ENCODE measurements around the gene GMEB2.
"Not testable (repeated sequence)": the region's sequence is repeated elsewhere in the genome, so short reads cannot be mapped to it uniquely, and the experiment has no call there.

The GMEB2 gene

GRCh38 chr20:63587256-63587655, 39.6 kb downstream of the GMEB2 start:
- no peak for DNase-seq

DNA sequence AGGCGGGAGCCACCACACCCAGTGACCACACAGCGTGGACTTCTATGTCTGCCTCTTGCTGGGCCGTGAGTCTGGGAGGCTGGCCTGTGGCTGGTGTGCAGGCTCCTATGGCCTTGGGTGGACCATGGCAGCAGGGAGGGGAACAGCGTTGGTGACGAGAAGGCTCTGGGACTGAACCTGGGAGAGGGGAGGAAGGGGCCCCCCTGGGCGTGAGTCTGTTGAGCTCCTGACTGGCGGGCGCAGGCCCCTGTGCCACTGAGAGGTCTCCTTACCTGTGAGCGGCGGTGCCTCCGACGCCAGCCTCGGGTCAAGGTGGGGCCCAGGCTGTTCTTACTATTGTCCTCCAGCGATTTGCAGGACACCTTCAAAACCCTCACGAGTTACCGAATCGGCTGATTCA, 40.1 kb downstream of the GMEB2 start:
- DNase-seq: no peak

GRCh38 chr20:63585616-63586565, 41.0 kb downstream of the GMEB2 start:
- DNase-seq: no peak

DNA sequence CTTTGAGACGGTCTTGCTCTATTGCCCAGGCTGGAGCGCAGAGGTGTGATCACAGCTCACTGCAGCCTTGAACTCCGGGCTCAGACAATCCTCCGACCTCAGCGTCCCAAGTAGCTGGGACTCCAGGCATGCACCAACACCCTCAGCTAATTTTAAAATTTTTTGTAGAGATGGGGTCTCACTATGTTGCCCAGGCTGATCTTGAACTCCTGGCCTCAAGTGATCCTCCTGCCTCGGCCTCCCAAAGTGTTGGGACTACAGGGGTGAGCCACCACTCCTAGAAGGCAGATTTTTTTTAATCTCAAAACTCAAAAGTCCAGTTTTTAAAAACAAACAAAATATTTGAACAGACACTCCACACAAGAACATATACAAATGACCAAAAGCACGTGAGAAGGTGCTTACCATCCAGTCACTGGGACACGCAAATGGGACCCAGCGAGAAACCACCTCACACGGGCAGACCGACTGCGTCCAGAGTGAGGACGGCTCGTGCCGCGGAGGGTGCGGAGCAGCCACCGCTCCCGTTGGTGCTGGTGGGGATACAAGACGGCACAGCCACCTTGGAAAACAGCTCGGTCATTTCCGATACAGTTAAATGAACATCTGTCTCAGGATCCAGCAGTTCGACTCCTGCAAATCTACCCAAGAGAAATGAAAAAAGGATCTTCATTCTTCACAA, 44.4 kb downstream of the GMEB2 start:
- no peak for DNase-seq

- DNase-seq: peak; percentile 69
Measured at GRCh38 chr20:63580796-63581461, 46.0 kb downstream of the GMEB2 start.

GRCh38 chr20:63579017-63579694, 47.7 kb downstream of the GMEB2 start:
- DNase-seq: no peak

GRCh38 chr20:63578224-63579016, 48.5 kb downstream of the GMEB2 start:
- no peak for DNase-seq

DNA sequence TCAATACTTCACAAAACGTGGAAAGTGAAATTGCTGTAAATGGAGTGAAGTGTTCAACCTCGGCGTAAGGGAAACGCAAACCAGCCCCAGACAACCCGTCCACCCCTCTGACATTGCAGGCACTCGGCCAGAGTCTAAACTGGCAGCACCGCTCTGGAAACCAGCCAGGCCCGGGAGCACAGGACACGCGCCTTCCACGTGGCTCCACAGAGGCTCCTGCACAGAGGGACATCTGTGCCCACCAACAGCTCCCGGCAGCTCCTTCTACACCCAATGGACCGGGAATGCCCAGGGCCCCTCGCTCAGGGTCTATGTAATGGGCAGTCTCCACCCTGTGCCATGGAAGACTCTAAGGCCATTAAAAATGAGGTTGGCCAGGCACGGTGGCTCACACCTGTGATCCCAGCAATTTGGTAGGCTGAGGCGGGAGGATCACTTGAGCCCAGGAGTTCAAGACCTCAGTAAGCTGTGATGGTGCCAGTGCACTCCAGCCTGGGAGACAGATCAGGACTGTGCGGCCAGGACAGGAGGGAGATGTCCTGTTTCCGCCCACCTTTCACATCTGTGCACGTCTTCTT, 49.5 kb downstream of the GMEB2 start:
- DNase-seq: no peak

DNA sequence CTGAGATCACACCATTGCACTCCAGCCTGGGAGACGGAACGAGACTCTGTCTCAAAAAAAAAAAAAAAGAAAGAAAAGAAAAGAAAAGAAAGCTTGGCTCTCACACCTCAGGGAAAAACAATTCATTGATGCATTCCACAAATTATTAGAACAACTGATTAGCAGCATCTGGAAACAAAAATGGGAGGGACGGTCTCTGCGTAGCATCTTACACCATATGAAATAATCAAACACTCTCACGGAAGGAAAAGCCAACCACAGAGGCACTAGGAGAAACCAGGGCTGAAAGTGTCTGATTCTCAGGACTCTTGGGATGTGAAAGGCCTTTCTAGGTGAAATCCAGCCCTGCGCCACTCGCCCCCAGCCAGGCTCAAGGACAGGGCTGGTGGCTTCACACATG, 50.6 kb downstream of the GMEB2 start:
- no peak for DNase-seq

GRCh38 chr20:63574829-63575743, 51.8 kb downstream of the GMEB2 start:
- no peak for DNase-seq

GRCh38 chr20:63574156-63574828, 52.6 kb downstream of the GMEB2 start, which contains the start of gene HELZ2:
TSS of gene HELZ2 (minus strand) at chr20:63574239. CDS start at chr20:63572385, 1,854 bp downstream.
- DNase-seq: peak; percentile 63

DNA sequence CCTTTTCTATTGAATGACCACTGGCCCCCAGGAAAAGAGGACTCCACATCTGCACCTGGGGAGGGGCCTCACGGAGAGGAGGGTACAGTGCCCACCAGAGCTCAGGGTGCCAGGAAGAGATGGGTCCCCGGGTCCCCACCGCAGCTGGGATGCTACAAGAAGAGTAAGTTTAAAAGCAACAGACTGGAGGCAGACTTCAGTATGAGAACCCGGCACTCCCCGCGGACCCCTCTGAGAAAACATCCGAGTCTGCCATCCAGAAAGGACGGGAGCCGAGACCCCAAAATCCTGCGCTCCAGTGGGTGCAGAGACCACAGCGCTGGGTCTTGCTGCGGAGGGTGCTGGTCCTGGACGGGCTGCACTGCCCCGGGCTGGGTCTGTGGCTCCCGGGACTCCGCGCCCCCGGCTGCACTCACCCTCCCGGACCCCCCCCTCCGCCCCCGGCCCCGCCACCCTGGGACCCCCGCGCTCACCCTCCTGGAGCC, 53.2 kb downstream of the GMEB2 start:
- no peak for DNase-seq

DNA sequence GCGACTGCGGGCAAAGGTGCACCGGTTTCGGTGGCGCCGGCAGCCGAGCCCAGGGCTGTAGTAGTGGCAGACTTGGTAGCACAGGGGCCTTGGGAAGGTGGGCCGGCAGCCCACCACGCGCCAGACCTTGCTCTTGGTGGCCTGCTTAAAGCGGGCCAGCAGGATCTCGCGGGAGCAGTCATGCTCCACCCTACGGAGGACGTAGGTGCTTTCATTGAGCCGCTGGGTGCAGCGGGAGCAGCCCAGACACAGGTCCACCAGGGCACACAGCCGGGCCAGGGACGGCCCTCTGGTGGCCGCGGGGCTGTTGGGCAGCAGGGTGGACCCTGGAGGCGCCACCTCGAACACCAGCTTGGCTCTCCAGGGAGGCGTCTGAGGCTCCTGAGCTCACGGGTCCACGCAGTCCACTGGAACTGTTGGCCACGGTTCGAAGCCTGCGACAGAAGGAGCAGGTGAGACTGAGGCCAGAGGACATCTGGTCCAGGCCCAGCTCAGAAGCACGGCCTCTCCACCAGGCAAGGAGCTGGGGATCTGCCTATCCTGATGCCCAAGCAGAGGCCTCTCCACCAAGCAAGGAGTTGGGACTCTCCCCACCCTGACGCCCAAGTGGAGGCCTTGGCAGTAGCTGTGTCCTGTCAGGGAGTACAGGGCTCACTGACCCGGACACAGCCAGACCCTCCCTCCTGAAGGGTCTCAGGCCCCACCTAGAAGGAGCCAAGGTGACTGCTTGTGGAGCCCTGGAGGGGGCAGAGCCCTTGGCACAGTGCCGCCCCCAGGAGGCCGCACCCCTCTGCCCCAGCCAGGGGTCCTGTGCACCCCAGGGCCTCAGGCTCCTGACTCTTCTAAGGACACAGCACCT, 53.9 kb downstream of the GMEB2 start:
- DNase-seq: no peak

DNA sequence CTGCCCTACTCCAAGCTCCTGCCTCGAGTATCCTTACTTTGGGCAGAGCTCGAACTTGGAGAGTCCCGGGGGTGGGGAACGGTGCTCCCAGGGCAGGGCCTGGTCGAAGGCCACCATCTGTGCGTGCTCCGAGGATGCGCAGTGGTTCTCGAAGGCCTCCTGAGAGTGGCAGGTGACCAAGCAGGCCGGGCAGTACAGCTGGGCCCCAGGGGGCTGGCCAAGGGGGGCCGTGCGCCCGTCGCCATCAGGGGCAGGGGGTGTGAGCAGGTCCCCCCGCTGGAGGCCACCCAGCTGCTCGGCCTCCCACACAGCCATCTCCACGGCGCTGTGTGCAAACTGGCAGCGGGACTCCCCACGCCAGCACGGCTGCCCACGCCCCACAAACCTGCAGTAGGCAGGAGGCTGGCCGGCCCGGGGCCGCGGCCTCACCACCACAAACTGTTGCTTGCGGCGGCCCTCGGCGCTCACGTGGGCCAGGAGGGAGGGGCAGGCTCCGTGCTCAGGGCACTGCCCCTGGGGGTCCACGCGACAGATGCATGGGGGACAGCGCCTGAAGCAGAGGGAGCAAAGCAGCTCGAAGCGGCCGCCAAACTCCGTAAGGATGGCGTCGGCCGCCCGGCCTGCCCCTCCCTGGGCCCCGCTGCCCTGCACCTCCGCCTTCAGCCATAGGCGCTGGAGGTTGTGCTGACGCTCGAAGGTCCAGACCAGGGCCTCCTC, 54.7 kb downstream of the GMEB2 start:
- no peak for DNase-seq

DNA sequence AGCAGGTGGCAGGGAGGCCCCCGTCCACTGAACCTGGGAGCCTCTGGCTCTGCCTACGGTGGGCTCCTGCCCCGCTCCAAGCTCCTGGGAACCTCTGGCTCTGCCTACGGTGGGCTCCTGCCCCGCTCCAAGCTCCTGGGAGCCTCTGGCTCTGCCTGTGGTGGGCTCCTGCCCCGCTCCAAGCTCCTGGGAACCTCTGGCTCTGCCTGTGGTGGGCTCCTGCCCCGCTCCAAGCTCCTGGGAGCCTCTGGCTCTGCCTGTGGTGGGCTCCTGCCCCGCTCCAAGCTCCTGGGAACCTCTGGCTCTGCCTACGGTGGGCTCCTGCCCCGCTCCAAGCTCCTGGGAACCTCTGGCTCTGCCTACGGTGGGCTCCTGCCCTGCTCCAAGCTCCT, 55.8 kb downstream of the GMEB2 start:
- not testable (repeated sequence) for DNase-seq

DNA sequence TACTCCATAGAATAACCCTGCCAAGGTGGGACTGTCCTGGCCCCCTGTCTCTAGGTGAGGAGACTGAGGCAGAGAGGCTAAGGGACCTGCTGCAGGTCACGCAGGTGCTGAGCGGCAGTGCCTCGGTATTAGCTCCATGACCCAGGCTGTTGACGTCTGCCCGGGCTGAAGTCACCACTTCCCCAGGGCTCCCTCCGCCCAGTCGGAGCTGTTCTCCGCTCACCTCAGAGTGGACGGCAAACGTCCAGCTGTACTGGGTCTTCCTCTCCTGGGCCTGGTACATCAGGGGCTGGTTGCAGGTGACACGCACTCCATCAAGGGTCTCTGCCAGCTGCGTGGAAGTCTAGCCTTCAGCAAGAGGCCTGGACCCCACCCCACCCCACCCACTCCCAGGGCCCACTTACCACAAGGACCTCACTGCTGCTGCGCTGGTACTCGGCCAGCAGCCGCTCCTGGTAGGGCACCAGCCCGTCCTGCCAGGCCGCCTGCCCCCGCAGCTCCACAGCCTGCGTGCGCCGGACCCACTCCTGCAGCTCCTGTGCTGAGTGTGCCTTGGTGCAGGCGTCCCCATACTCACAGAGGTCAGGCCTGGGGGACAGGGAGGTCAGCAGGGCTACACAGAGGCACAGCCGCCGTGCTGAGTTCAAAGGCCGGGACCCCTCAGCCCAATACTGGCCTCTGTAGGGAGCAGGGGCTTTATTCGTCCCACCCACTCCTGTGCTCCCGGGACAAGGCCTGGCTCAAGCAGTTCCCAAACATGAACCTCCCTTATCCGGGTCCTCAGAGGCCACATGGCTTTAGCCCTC, 56.4 kb downstream of the GMEB2 start:
- DNase-seq: no peak

All from activated T-cell treated with anti-CD3 and anti-CD28 coated beads for 4 hours (primary cell).